CD14-positive monocyte (primary cell): Measurements from ENCODE around the gene DNAH3. TPM values are rescaled to one million over a fixed set of nuclear protein-coding genes. Genes with fewer than 3 reads are reported as not detected.

Experiments used
- DNase-seq, 3 donors: peaks; one replicate each; pipeline ENCODE4 v3.0.0-alpha.2; 2011 to 2022
- H2AFZ ChIP-seq: 2 replicates; pipeline ENCODE4 v1.6.0; 2012; ENCODE audit warnings: mild to moderate bottlenecking, low read depth, low read length, inconsistent platforms; ENCODE audit not compliant: insufficient read depth, poor library complexity, severe bottlenecking
- H3K27ac ChIP-seq, 2 donors: 1 replicate in 1 of 2; 2 replicates in 1 of 2; pipeline ENCODE4 v1.5.1; 2012 to 2013; ENCODE audit warnings: low read length in 2 of 2, control low read depth in 1 of 2, inconsistent platforms in 1 of 2, low read depth in 1 of 2, mild to moderate bottlenecking in 1 of 2
- H3K27me3 ChIP-seq, 2 donors: one replicate each; pipeline versions ENCODE4 v1.6.0 to v1.6.1; 2011 to 2013; ENCODE audit warnings: low read length in 2 of 2; ENCODE audit not compliant: control insufficient read depth in 2 of 2, insufficient read depth in 2 of 2
- H3K36me3 ChIP-seq, 2 donors: replicated peaks in 1 of 2; 1 replicate in 1 of 2; 2 replicates in 1 of 2; pipeline versions ENCODE4 v1.5.1 to v1.6.1; 2012 to 2013; ENCODE audit warnings: low read length in 2 of 2, control low read depth in 1 of 2, inconsistent platforms in 1 of 2, mild to moderate bottlenecking in 1 of 2; ENCODE audit not compliant: insufficient read depth in 2 of 2, control insufficient read depth in 1 of 2
- H3K4me1 ChIP-seq, 2 donors: 1 replicate in 1 of 2; 2 replicates in 1 of 2; pipeline versions ENCODE4 v1.5.1 to v1.6.1; 2012 to 2013; ENCODE audit warnings: low read length in 2 of 2, control low read depth in 1 of 2, inconsistent platforms in 1 of 2, mild to moderate bottlenecking in 1 of 2, moderate library complexity in 1 of 2; ENCODE audit not compliant: insufficient read depth in 2 of 2, control insufficient read depth in 1 of 2
- H3K4me2 ChIP-seq: replicated peaks from 2 replicates; pipeline ENCODE3; 2012; ENCODE audit warnings: low read length, moderate library complexity, mild to moderate bottlenecking; ENCODE audit not compliant: poor library complexity, severe bottlenecking; ENCODE audit errors: extremely low read depth
- H3K4me3 ChIP-seq, 3 experiments: fragments of 200-600 bp in 1 of 3; sonication (generic) in 1 of 3; replicated peaks in 1 of 3; 1 replicate in 2 of 3; 2 replicates in 1 of 3; pipeline ENCODE4 v1.5.1; 2011 to 2013; ENCODE audit warnings: low read length in 3 of 3, mild to moderate bottlenecking in 3 of 3, control low read depth in 2 of 3, low read depth in 2 of 3, inconsistent platforms in 1 of 3, moderate library complexity in 1 of 3
- H3K79me2 ChIP-seq: 2 replicates; pipeline ENCODE4 v1.6.0; 2012; ENCODE audit warnings: mild to moderate bottlenecking, control low read depth, inconsistent platforms, low read length, moderate library complexity; ENCODE audit not compliant: insufficient read depth
- H3K9ac ChIP-seq: 2 replicates; pipeline ENCODE4 v1.6.0; 2017; ENCODE audit warnings: low read length, mild to moderate bottlenecking; ENCODE audit not compliant: insufficient read depth, poor library complexity, severe bottlenecking
- H3K9me3 ChIP-seq, 2 donors: replicated peaks in 1 of 2; 1 replicate in 1 of 2; 2 replicates in 1 of 2; pipeline versions ENCODE4 v1.5.1 to v1.6.1; 2012 to 2013; ENCODE audit warnings: low read length in 2 of 2, control low read depth in 1 of 2; ENCODE audit not compliant: control insufficient read depth in 1 of 2, insufficient read depth in 1 of 2
- H4K20me1 ChIP-seq: 2 replicates; pipeline ENCODE4 v1.6.0; 2012; ENCODE audit warnings: mild to moderate bottlenecking, low read length, control low read depth, moderate library complexity; ENCODE audit not compliant: insufficient read depth
- H3K27ac Mint-ChIP-seq, 7 donors: one replicate each; pipeline ENCODE4 v1.8.0; 2020; ENCODE audit warnings: mild to moderate bottlenecking in 7 of 7, mixed read lengths in 7 of 7, moderate library complexity in 6 of 7, inconsistent platforms in 2 of 7
- H3K27me3 Mint-ChIP-seq, 3 donors: one replicate each; pipeline ENCODE4 v1.8.0; 2021 to 2022; ENCODE audit warnings: low read depth in 3 of 3, mild to moderate bottlenecking in 3 of 3, mixed read lengths in 3 of 3, moderate library complexity in 3 of 3, inconsistent platforms in 1 of 3
- H3K36me3 Mint-ChIP-seq, 2 donors: one replicate each; pipeline ENCODE4 v1.8.0; 2020; ENCODE audit warnings: mixed read lengths in 2 of 2, inconsistent platforms in 1 of 2, mild to moderate bottlenecking in 1 of 2
- H3K4me1 Mint-ChIP-seq: one replicate; pipeline ENCODE4 v1.8.0; 2020; ENCODE audit warnings: mild to moderate bottlenecking, mixed read lengths
- H3K4me3 Mint-ChIP-seq, 2 donors: one replicate each; pipeline ENCODE4 v1.8.0; 2020; ENCODE audit warnings: mild to moderate bottlenecking in 2 of 2, mixed read lengths in 2 of 2, moderate library complexity in 1 of 2
- H3K9me3 Mint-ChIP-seq, 7 donors: one replicate each; pipeline ENCODE4 v1.8.0; 2020 to 2022; ENCODE audit warnings: mixed read lengths in 7 of 7, mild to moderate bottlenecking in 6 of 7, moderate library complexity in 6 of 7, inconsistent platforms in 2 of 7
- WGBS: methylation state at CpG from one replicate; pipeline ENCODE4 v1.1.5; 2013; ENCODE audit warnings: missing lambda C conversion rate; ENCODE audit not compliant: insufficient coverage; 5-methylcytosine and 5-hydroxymethylcytosine counted together
- intact Hi-C, 2 donors: fragments of 100-400 bp; cut with micrococcal nuclease; formaldehyde crosslinking; loops; one replicate each; pipeline versions ENCODE4 v1.15.0 to v1.15.1; 2023
- polyA plus RNA-seq, 3 donors: library from polyadenylated mRNA; depleted of rRNA in 1 of 3; unstranded in 2 of 3; stranded (reverse) in 1 of 3; fragments of 300-500 nt in 2 of 3; fragments of >200 nt in 1 of 3; fragmentation: Illumina TruSeq in 2 of 3; gene quantifications; 1 replicate in 2 of 3; 2 replicates in 1 of 3; pipeline ENCODE4 v1.2.3, GENCODE V29; 2012 to 2021
- TF ChIP-seq, protein P1 (sequence below): fragments of 200-600 bp; IDR thresholded peaks from one replicate; pipeline ENCODE4 v1.8.0; 2022; ENCODE audit warnings: antibody characterized with exemption, mild to moderate bottlenecking

The DNAH3 gene
- polyA plus RNA-seq, 3 donors: not detected

DNA sequence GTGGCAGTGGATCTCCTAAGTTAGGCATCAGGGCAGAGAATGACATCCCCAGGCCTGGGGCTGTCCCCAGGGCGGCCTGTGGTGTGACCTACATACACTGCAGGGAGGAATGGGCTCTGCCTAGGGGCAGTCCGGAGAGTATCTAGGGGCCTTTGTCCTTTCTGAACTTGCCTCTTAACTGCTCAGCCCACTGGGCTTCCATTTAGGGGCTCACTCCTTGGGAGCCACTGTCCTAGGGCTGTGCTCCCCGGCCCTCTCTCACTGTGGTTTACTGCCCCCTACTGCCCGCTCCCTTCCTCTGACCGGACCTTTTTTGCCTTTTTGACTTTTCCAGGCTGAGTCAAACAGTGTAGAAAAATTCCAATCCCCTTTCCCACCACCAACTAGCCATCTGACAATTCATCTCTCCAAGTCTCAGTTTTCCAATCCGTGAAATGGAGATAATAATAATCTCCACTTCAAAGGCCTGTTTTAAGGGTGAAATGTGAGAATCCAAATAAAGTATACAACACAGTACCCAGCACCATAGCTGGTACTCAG, 66.8 kb downstream of the DNAH3 start:
- Mint-ChIP-seq H3K27ac (no peak overlapping the region), H3K36me3 (no peaks in the 10 kb centered on the region), H3K4me1 (no peaks in the 10 kb centered on the region), H3K9me3 (no peaks in the 10 kb centered on the region), H3K4me3 (no peak overlapping the region), H3K27me3 (peaks cover 0 to 3% (median 2%) of the 10 kb centered on the region in 3 donors)
- intact Hi-C loops: loop anchor here (2.0 to 5.0 kb wide), 3 partner anchors 233 to 281 kb away; no protein-coding TSS in a partner anchor
- peak; percentile 12 to 40 (median 27) for DNase-seq
- no peak overlapping the region for H3K4me3 ChIP-seq
- H3K27me3 ChIP-seq: no peaks in the 10 kb centered on the region
- H3K4me1 ChIP-seq: no peaks in the 10 kb centered on the region
- no peaks in the 10 kb centered on the region for H3K9me3 ChIP-seq
- no peak overlapping the region for H3K27ac ChIP-seq
- TF ChIP-seq, protein P1, sequence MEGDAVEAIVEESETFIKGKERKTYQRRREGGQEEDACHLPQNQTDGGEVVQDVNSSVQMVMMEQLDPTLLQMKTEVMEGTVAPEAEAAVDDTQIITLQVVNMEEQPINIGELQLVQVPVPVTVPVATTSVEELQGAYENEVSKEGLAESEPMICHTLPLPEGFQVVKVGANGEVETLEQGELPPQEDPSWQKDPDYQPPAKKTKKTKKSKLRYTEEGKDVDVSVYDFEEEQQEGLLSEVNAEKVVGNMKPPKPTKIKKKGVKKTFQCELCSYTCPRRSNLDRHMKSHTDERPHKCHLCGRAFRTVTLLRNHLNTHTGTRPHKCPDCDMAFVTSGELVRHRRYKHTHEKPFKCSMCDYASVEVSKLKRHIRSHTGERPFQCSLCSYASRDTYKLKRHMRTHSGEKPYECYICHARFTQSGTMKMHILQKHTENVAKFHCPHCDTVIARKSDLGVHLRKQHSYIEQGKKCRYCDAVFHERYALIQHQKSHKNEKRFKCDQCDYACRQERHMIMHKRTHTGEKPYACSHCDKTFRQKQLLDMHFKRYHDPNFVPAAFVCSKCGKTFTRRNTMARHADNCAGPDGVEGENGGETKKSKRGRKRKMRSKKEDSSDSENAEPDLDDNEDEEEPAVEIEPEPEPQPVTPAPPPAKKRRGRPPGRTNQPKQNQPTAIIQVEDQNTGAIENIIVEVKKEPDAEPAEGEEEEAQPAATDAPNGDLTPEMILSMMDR: peak; percentile 76
- H3K4me2 ChIP-seq: no peak overlapping the region
- H4K20me1 ChIP-seq: no peaks in the 10 kb centered on the region
- 61% methylated on average over 3 of the region's 6 CpGs for WGBS
- H3K9ac ChIP-seq: no peak overlapping the region
- H3K36me3 ChIP-seq: no peaks in the 10 kb centered on the region
- no peak overlapping the region for H2AFZ ChIP-seq
- H3K79me2 ChIP-seq: no peaks in the 10 kb centered on the region

DNA sequence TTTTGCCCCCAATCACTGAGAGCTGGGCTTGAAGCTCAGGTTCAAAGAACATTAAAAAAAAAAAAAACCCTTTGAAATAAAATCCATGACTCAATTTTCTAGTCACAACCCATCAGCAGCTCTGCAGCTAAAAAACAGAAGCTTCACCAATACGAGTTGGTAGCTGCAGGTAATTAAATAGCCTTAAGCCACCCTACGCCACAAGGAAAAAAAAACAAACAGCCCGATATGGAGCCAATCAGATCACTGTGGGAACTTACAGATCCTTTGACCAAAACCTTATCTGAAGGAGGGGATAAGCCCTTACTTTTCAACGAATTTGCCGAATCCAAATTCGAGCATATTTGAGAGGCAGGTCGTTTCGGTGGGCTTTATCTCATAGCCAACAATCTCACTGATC, 69.3 kb downstream of the DNAH3 start:
- Histone ChIP-seq H3K79me2 (no peaks in the 10 kb centered on the region), H3K4me2 (no peak overlapping the region), H3K36me3 (no peaks in the 10 kb centered on the region), H2AFZ (no peak overlapping the region), H3K4me1 (no peaks in the 10 kb centered on the region), H4K20me1 (no peaks in the 10 kb centered on the region), H3K27ac (no peak overlapping the region), H3K27me3 (no peaks in the 10 kb centered on the region), H3K9me3 (no peaks in the 10 kb centered on the region), H3K9ac (no peak overlapping the region), H3K4me3 (no peak overlapping the region)
- no peak for DNase-seq
- TF ChIP-seq, protein P1: no peak
- Mint-ChIP-seq H3K36me3 (no peaks in the 10 kb centered on the region), H3K4me1 (no peaks in the 10 kb centered on the region), H3K27me3 (peaks cover 0 to 5% (median 2%) of the 10 kb centered on the region in 3 donors), H3K9me3 (no peaks in the 10 kb centered on the region), H3K27ac (no peak overlapping the region), H3K4me3 (no peak overlapping the region)
- 80% methylated on average over 2 of the region's 8 CpGs for WGBS
- intact Hi-C loops: loop anchor here in 1 of 2 donors (5.0 kb wide), 1 partner anchor 279 kb away; no protein-coding TSS in a partner anchor
